Heart left ventricle (tissue), 13 donors: Measurements from ENCODE around the gene RASGEF1C.

Source experiments
- CTCF ChIP-seq, 12 donors: fragments of 200-600 bp; sonication (generic) in 4 of 12; IDR thresholded peaks; one replicate each; pipeline versions ENCODE4 v1.5.0 to v1.8.0; 2018 to 2022; ENCODE audit warnings: antibody characterized with exemption in 12 of 12, mild to moderate bottlenecking in 5 of 12
- POLR2A ChIP-seq, 2 donors: fragments of 450-650 bp; IDR thresholded peaks; one replicate each; pipeline ENCODE4 v1.6.1; 2017; ENCODE audit warnings: antibody characterized with exemption in 2 of 2, mild to moderate bottlenecking in 2 of 2, moderate library complexity in 2 of 2
- donor health status: ischemic (EF 13 %, LVEDD 7.1; RV severe dilation, severe dysfunction).
- donor health status: DM: no; HTN: yes; CAD: no.
- donor health status: DM: no; HTN: no; CAD: no.
- donor health status: ischemic (EF 25% LVEDD 6.9; RV normal size, moderate dysfunction).
- donor health status: ischemic (EF 25% LVEDD 5.7; RV mildly dilated, moderate dysfunction).
- donor health status: ischemic (EF 35%, LVEDD 5.7; RV mildly dilated, moderate dysfunction).
- donor health status: nonischemic (EF 11% LVEDD 7.7; RV severe dilation, severe dysfunction).
- donor health status: DM: yes; HTN: yes; CAD: no.
- donor health status: PGD.
- donor health status: ischemic (EF 29% LVEDD 5.4; RV normal size, mild dysfunction).
- donor health status: nonischemic (EF 23%, LVEDD 6.1; RV moderate dilation, normal function).

- no peak for TF ChIP-seq CTCF (IDR thresholded peaks at IDR 0.05)
- no peak for TF ChIP-seq POLR2A (IDR thresholded peaks at IDR 0.05)
These were observed 65.2 kb downstream of the RASGEF1C start for GRCh38 chr5:180143656-180144364.
